Right atrium auricular region (tissue), 2 donors: ENCODE results near the gene ATXN1. TPM values are rescaled to one million over a fixed set of nuclear protein-coding genes. Genes with fewer than 3 reads are reported as not detected.
A peak's percentile ranks its signal among the peaks of the same experiment; 100 is the strongest.

Experiments used
- DNase-seq: peaks from one replicate; pipeline ENCODE4 v3.0.0-alpha.2; 2019; ENCODE audit warnings: low spot score
- H3K27ac ChIP-seq, 2 donors: fragments of 200-600 bp; sonication (generic); 1 replicate in 1 of 2; 2 replicates in 1 of 2; pipeline ENCODE4 v1.5.1; 2016 to 2019
- H3K27me3 ChIP-seq, 2 donors: fragments of 200-600 bp; sonication (generic); one replicate each; pipeline versions ENCODE4 v1.5.1 to v1.6.0; 2017 to 2019
- H3K36me3 ChIP-seq: fragments of 200-600 bp; sonication (generic); one replicate; pipeline ENCODE4 v1.5.1; 2016
- H3K4me1 ChIP-seq, 2 donors: fragments of 200-600 bp; sonication (generic); one replicate each; pipeline versions ENCODE4 v1.5.1 to v1.6.0; 2017 to 2019
- H3K4me3 ChIP-seq, 2 donors: fragments of 200-600 bp; sonication (generic); 1 replicate in 1 of 2; 2 replicates in 1 of 2; pipeline ENCODE4 v1.5.1; 2017 to 2019; ENCODE audit warnings: mild to moderate bottlenecking in 1 of 2, moderate library complexity in 1 of 2
- H3K9me3 ChIP-seq, 2 donors: fragments of 200-600 bp; sonication (generic); one replicate each; pipeline ENCODE4 v1.5.1; 2019
- CTCF ChIP-seq, 2 donors: fragments of 200-600 bp; sonication (generic); IDR thresholded peaks; one replicate each; pipeline ENCODE4 v1.5.1; 2019; ENCODE audit warnings: antibody characterized with exemption in 2 of 2
- total RNA-seq, 2 donors: library from RNA; depleted of rRNA; stranded (reverse); fragments of >200 nt; gene quantifications; one replicate each; pipeline ENCODE4 v1.1.0, GENCODE V29; 2016

Gene ATXN1
- total RNA-seq, 2 donors from 2014 or later = 41.8 to 62.0 TPM

GRCh38 chr6:16331384-16332174 lies 429.7 kb downstream of the ATXN1 start:
- peaks cover 8% of the 10 kb centered on the region for H3K36me3 ChIP-seq

GRCh38 chr6:16329233-16329632 lies 432.0 kb downstream of the ATXN1 start:
- TF ChIP-seq CTCF (IDR thresholded peaks at IDR 0.05) = no peak
- Histone ChIP-seq H3K4me1 (peaks cover 0 to 28% of the 10 kb centered on the region in 2 donors), H3K36me3 (peaks cover 17% of the 10 kb centered on the region), H3K9me3 (no peaks in the 10 kb centered on the region), H3K27me3 (no peaks in the 10 kb centered on the region), H3K27ac (no peak overlapping the region), H3K4me3 (no peak overlapping the region)
- no peak for DNase-seq

More at GRCh38 chr6:16331384-16332174, 429.7 kb downstream of the ATXN1 start:
- peak; percentile 91 to 92 for TF ChIP-seq CTCF (IDR thresholded peaks at IDR 0.05)
- Histone ChIP-seq H3K4me1 (peaks cover 0 to 41% of the 10 kb centered on the region in 2 donors), H3K27ac (peak overlapping the region in 1 of 2 donors; percentile 5), H3K9me3 (no peaks in the 10 kb centered on the region), H3K4me3 (no peak overlapping the region), H3K27me3 (no peaks in the 10 kb centered on the region)
- no peak for DNase-seq

- TF ChIP-seq CTCF (IDR thresholded peaks at IDR 0.05) = no peak
- no peaks in the 10 kb centered on the region for H3K27me3 ChIP-seq
- H3K27ac ChIP-seq = no peak overlapping the region
- peaks cover 17% of the 10 kb centered on the region for H3K36me3 ChIP-seq
- no peak for DNase-seq
- peaks cover 0 to 26% of the 10 kb centered on the region in 2 donors for H3K4me1 ChIP-seq
- no peak overlapping the region for H3K4me3 ChIP-seq
- no peaks in the 10 kb centered on the region for H3K9me3 ChIP-seq
Measured at GRCh38 chr6:16327777-16328325, 433.4 kb downstream of the ATXN1 start.

- no peak for DNase-seq
- H3K4me3 ChIP-seq = no peak overlapping the region
- H3K9me3 ChIP-seq = no peaks in the 10 kb centered on the region
- H3K36me3 ChIP-seq = peaks cover 17% of the 10 kb centered on the region
- no peaks in the 10 kb centered on the region for H3K27me3 ChIP-seq
- H3K27ac ChIP-seq = no peak overlapping the region
- TF ChIP-seq CTCF (IDR thresholded peaks at IDR 0.05) = no peak
- peaks cover 0 to 26% of the 10 kb centered on the region in 2 donors for H3K4me1 ChIP-seq
Measured at GRCh38 chr6:16326971-16327776, 434.1 kb downstream of the ATXN1 start.

- Histone ChIP-seq H3K9me3 (no peaks in the 10 kb centered on the region), H3K27me3 (no peaks in the 10 kb centered on the region), H3K4me3 (no peak overlapping the region), H3K27ac (no peak overlapping the region), H3K4me1 (peaks cover 0 to 26% of the 10 kb centered on the region in 2 donors), H3K36me3 (peaks cover 17% of the 10 kb centered on the region)
- no peak for DNase-seq
- no peak for TF ChIP-seq CTCF (IDR thresholded peaks at IDR 0.05)
Measured at GRCh38 chr6:16326531-16326930, 434.7 kb downstream of the ATXN1 start.
